ENCODE results near the gene CTNND1.

GRCh38 chr11:57791321-57792059 is 29.9 kb downstream of the CTNND1 start:
- TF ChIP-seq CTCF (IDR thresholded peaks at IDR 0.05) (no peak), EP300 (IDR thresholded peaks at IDR 0.05) (no peak)

Measured in gastroesophageal sphincter (tissue), 3 donors.